Uterine smooth muscle cell (primary cell): ENCODE results near the gene SALL4. TPM values are rescaled to one million over a fixed set of nuclear protein-coding genes. Genes with fewer than 3 reads are reported as not detected.

Experiments used
- total RNA-seq: library from RNA; depleted of rRNA; stranded (reverse); fragments of >200 nt; gene quantifications from 2 replicates; pipeline ENCODE4 v1.2.3, GENCODE V29; 2014

SALL4 gene
- total RNA-seq: 0.22 and 0.25 TPM in 2 replicates

DNA sequence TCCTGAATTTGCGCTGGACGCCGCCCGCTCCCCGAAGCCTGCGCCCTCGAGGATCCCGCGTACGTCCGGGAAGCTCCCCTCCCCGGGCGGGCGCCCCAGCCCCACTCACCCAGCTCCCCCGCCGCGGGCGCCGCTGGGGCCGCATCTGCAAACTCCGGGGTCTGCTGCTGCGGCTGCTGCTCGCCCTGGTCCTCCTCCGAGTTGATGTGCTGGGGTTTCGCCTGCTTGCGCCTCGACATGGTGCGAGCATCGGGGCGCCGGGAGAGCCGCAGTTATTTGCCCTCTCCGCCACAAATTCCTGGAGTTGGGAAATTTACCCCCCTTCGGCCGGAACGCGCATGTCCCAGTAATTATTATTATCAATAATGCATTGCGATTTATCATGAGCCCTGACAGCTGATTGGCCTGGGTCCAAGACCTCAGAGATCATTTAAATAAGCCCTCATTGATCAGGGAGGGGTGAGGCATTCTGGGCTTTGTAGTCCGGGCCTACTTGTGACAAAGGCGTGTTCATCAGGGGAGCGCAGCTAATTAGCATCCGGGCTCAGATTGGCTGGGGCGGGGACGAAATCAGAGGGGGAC lies at the start of gene SALL4:
SALL4 (minus strand) TSS at position 352 of the 582 bp plus-strand sequence; CDS start at position 239, 113 bp downstream.

DNA sequence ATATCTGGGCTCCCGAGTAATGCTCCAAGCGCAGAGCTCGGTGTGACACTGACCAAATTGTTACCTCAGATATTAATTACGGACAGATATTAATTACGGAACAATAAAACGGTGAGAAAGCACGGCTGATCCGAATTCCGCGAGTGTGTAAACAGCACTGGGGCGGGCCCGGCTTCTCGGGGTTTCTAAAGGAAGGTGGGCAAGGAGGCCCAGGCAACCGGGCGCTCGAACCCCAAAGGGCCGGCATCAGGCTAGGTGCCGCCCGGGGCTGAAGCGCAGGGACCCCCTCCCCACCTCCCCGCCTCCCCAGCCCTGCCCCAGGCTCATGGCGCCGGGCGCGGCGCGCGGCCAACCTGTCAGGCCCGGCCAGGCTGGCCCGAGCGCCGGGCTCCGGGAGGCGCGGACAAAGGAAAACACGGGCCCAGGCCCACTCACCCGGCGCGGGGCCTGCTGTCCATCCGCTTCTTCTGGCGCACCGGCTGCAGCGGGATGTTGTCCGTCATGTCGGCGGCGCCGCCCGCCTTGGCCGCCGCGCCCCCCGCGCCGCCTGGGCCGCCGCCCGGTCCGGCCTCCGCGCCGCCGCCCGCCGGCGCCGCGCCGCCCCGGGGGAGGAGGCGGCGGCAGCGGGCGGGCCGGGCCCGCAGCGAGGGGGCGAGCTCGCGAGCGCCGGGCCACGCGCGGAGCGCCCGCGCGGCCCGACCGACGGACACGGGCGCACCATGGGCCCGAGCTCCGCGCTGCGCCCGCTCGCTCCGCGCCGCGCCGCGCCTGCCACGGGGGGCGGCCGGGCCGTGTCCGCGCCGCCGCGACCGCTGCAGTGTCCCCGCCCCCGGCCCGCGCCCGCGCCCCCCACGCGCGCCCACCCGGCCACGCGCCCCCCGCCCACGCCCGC lies 34.2 kb downstream of the SALL4 start, which contains the start of gene ATP9A:
ATP9A (minus strand) TSS at position 524 of the 892 bp plus-strand sequence; CDS start at position 503, 21 bp downstream.

Other genes starting within 250 kb of the SALL4 start
- 13.9 and 30.9 TPM in 2 replicates for gene ATP9A, start 34.1 kb downstream of the SALL4 start, total RNA-seq